NCI-H2081 (cell line): Measurements from ENCODE around the gene GPRIN3.
"Not testable (repeated sequence)": the region's sequence is repeated elsewhere in the genome, so short reads cannot be mapped to it uniquely, and the experiment has no call there.

Experiments used
- DNase-seq, 2 experiments: peaks; one replicate each; lab custom pipeline; 2025; lab: John Stamatoyannopoulos, UW

The GPRIN3 gene

DNA sequence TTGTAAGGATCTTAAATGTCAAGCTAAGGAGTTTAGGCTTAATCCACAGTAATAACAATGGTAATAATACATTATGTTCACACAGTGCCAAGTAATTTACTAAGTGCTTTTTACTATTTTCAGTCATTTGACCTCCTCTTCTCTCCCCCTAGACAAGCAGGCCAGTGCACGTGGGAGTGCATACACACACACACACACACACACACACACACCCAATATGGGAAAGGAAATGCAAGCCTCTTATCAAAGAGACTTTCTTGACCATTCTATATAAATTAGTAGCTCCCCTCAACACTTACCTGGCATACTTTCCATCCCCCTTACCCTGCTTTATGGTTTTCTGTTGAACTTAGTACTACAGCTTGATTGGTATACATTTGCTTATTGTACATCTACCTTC, 3.8 kb upstream of the GPRIN3 start:
- DNase-seq: no peak

- not testable (repeated sequence) for DNase-seq
Observed at GRCh38 chr4:89309154-89309553, 1.6 kb upstream of the GPRIN3 start.

DNA sequence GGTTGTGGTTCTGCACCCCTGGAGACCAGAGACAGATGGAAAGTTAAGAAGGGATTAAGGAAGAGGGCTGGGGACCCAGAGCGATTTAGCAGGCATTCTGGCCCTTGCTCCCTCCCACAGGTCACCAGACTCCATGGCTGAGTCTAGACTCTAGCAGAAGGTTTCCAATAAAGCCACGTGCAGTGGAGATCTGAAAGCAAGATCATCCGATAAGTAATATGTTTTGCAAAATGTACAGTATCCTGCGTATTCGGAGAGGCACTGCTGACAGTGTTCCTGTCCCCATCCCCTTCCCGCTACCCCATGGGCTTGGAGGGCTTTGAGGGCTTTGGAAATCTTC, 531 bp upstream of the GPRIN3 start:
- DNase-seq: no peak

- DNase-seq: no peak
Observed at GRCh38 chr4:89307178-89307445, 488 bp downstream of the GPRIN3 start.

DNA sequence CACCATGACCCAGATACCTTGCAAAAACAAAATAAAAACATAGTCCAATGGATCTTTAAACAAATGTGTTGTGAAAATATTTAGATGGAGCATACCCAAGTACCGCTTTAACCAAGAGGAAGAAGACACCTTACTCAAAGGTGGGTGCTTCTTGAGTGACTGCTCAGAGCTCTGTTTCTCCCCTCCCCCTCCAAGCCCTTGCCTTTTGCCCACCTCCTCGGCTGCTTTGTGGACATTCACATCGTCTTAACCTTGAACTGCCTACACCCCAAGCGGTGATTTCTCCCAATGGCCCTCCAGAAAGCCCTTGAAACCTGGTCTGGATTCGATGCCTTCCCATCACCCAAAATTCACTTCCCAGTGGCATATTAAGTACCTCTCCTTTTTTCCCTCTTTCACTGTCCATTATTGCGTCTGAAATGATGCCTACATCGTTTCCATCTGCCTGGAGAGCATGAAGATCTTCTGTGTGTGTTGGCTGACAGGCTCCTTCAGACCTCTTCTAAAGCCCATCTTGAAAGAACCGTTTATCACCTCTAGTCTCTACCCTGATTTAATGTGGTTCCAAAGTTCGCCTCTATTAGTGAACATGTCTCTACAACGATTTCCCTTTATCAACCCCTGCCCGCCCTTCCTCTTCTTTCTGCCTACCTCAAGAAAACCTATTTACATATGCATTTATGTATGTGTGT, 968 bp downstream of the GPRIN3 start:
- peak in 1 of 2 experiments; percentile 7 for DNase-seq

DNA sequence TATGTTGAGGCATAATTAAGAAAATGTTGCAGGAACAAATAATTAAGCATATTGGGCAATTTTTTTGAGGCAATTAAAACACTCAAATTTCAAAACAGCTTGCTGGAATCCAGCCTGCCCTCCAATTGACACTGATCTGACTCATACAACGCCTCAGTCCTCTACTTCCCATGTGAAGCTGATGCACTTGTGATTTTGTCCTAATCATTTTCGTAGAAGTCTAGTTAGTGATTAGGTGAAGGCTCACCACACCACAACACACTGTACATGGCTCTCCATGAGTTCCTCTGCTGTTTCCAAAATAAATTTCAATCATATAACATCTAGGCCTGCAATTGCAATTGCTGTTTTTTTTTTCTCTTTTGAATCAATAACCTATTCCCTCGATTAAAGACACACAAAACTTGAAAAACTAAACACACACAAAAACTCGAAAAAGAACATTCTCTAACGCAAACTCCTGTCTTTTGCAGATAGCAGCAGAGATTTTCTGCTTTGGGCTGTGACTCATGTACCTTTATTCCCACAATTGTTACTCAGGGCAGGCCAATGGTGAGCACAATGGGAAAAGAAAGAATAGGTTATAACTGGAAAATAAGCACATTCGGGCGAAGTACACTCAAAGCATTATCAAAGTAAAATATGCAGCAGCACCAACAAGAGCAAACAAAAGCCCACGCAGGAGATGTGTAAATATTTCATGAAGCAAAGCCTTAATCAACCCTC, 1.7 kb downstream of the GPRIN3 start:
- peak in 1 of 2 experiments; percentile 31 for DNase-seq

DNA sequence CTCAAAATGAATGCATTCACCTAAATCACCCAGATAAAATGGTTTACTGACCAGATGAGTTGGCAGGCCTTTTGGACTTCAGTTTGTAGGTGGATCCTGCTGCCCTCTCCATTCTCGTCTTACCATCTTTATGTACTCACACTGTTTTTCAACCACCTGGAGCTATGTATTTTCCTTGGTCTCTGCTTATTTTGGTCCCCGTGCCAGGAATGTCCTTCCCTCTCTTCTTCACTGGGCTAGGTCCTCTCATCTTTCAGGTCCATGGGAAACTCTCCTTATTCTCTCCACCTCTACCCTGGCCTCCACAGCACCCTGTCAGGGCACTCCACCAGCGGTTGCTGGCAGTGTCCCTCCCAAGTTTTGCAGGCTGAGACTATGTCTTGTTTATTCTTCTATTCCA, 2.6 kb downstream of the GPRIN3 start:
- peak in 1 of 2 experiments; percentile 26 for DNase-seq

- no peak for DNase-seq
Observed at GRCh38 chr4:89303814-89304388, 3.7 kb downstream of the GPRIN3 start.

DNA sequence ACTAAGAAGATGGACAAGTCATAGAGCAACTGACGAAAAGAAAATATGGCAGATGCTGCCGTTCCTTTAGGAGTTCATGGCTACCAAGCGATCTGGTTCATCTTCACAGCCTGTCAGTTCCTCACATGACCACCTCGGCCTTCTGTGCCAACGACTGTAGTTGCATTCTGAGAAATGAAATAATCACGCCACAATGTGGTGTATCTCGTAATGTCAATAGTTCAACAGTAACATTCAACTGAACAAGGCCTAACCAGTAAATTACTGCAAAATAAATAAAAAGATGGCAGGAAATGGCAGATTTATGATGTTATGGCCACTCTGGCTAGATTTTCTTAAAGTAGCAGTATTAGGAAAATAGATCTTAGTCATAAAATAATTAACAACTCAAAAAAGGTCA, 4.4 kb downstream of the GPRIN3 start:
- peak; percentile 51 to 77 for DNase-seq

DNA sequence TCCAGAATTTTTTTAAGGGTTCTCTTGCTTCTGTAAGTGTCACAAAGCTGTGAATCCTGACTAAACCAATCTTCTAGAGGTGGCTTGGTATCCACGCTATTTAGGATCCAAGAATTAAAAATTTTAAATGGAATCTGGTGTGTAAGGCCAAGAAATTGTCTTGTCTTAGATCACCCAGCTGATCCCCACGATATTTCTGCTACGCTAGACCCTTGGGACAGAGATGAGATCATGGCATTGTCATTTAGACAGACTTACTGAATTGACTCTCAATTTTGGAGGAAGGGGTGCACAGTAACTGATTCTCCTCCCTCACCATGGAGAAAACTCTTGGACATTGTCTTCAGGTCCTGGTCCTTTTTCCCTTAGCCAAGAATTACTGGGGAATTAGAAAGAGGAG, 5.7 kb downstream of the GPRIN3 start:
- no peak for DNase-seq

DNA sequence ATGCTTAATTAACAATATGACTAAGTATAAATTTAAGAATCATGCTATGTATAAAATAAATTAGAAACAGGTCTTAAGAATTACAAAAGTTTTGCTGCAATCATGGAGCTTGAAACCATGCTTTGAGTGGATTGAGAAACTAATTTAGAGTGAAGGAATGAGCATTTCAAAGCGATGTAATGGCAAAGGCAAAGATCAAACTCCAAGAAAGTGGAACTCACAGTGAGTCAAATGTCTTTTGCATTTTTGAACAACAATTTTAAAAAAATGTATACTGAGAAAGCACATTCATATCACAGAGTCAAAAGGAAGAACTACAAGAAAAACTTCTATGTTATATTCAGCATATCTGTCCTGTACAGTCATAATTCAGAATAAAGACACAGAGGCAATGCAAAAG, 6.6 kb downstream of the GPRIN3 start:
- no peak for DNase-seq

DNA sequence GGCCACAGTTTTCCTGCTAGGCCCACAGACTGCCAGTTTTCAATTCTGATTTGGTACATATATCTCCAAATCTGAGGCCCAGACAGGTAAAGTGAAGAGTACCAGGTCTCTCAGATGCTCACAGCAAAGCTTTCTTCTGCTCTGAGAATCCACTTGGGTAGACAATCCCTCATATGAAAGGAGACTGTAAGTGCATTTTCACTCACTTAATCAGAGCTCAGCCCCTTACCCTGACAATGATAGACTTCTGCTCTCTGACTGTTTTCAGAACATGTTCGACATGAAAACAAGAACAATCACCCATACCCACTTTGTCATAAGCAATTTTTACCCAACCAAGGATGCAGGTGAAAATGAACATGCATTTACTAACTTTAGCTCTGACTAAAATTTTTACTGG, 7.1 kb downstream of the GPRIN3 start:
- DNase-seq: no peak

DNA sequence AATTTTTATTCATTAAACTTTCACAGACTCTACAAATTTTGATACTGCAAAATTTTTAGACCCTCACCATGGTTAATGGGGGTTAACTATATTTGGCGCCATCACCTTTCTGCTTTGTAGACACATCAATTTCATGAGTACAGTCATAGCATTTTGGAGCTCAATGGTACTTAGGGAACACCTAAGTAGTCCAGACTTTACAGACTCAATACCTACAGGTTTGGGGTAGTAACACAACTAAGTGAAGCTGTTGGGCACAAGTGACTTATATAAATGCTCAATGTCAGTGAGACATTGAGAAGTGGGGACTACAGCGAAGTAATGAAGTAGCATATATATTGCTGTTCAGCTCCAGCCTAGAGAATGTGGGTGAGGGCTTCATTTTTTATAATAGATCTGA, 7.5 kb downstream of the GPRIN3 start:
- peak in 1 of 2 experiments; percentile 26 for DNase-seq

- DNase-seq: no peak
Observed at GRCh38 chr4:89299153-89299791, 8.3 kb downstream of the GPRIN3 start.

DNA sequence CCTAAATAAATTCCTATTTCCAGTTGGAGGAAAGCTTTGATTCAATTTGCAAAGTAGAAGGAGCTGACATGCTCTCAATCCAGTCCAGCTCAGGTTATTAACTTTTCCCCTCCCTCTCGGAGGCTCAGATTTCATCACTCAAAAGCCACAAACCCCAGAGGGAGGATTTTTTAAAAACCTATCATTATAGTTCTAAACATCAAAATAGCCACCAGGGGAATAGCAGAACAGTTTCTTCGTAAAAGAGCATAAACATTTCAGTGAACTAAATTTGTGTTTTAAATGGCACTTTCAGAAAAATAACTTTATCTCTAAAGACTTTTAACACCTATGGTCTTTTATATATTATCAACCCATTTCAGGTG, 8.8 kb downstream of the GPRIN3 start:
- DNase-seq: peak in 1 of 2 experiments; percentile 43

DNA sequence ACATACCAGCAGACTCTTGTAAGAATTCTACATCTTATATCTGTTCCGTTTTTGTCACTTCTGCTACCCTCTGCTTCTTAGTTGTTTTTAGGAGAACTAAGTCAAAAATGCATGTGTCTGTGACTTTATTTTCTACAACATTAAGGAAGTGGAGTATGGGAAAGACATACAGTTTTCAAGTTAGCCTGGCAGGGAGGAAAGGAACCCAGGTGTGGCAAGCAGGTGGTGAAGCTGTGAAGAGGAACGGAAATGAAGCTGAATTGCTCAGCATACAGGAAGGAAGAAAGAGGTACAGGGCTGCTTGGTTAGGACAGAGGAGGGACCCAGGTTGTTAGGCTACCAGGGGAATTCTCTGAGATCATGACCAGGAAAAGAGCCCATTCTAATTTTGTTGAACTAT, 9.4 kb downstream of the GPRIN3 start:
- DNase-seq: peak in 1 of 2 experiments; percentile 36

GRCh38 chr4:89296896-89297295, 10.7 kb downstream of the GPRIN3 start:
- DNase-seq: no peak

- DNase-seq: no peak
Observed at GRCh38 chr4:89296399-89296798, 11.2 kb downstream of the GPRIN3 start.

- DNase-seq: no peak
Observed at GRCh38 chr4:89295415-89295927, 12.1 kb downstream of the GPRIN3 start.

DNA sequence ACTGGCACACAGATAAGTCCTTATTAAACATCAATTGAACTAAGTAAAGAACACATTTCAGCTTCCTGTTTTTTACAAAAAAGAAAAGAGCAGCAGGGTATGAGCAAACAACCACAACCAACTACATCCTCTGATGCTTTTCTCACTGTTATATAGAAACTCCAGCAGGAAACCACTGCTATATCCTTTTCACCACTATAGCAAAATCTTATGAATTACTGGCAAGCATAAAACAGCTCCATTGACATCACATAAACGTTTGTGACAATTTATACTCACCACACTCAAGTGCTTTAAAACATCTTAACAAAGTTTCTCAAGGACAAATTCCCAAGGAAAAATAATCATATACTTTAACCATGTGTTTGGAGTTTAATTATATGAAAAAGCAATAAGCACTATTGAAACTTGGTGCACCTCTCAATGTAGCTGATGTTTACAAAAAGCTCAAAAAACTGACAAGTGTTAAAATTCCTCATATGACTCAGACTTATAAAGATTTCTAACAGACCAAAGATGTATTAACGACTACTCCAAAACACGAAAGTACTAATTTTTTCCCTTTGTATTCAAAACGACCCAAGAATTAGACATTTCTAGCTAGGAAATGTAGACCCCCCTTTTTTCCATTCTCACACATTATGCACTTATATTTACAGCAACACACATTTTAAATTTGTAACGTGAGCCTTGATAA, 12.9 kb downstream of the GPRIN3 start:
- DNase-seq: peak in 1 of 2 experiments; percentile 52

- no peak for DNase-seq
Observed at GRCh38 chr4:89293299-89293698, 14.3 kb downstream of the GPRIN3 start.

DNA sequence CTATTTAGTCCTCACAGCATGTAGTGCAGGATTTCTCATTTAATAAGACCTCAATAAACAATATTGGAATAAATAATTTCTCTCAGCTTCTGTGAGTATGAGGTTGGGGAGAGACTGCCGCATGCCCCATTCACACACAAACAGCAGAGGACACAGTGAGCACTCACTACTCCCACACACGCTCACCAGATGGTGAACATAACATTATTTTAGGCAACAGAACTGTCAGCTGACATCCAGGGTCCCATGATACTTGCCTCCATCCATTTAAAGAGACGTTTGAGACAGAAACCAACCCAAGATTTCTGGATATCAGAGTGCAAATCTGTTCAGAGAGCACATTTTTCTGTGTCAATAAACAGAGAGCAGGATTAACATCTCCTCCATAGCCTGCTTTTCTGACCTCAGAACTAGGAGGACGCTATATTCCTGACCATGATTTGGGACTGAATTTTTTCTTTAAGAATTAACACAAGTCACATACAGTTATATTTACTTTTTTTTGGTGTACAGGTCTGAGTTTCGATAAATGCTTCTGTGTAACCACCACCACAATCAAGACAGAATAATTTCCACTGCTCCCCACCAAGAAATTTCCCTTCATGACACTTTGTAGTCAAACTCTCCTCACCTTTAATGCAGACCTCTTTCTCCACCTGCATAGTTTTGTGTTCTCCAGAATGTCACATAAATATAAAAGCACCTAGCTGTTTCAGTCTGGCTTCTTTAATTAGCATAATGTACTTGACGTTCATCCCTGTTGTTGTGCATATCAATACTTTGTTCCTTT, 16.7 kb downstream of the GPRIN3 start:
- DNase-seq: no peak
